GM23248 (cell line): Measurements from ENCODE around the gene EPS8. TPM values are rescaled to one million over a fixed set of nuclear protein-coding genes. Genes with fewer than 3 reads are reported as not detected.

Source experiments
- DNase-seq: peaks from one replicate; pipeline ENCODE4 v3.0.0-alpha.2; 2015
- H2AFZ ChIP-seq: fragments of 200-600 bp; sonication (generic); 2 replicates; pipeline ENCODE4 v1.6.1; 2016; ENCODE audit warnings: antibody characterized with exemption
- H3F3A ChIP-seq: fragments of 200-600 bp; sonication (generic); 2 replicates; pipeline ENCODE4 v1.6.1; 2016; ENCODE audit warnings: mild to moderate bottlenecking, antibody characterized with exemption, mixed run types; ENCODE audit not compliant: insufficient read depth
- H3K27ac ChIP-seq: fragments of 200-600 bp; sonication (generic); 2 replicates; pipeline ENCODE4 v1.5.1; 2016; ENCODE audit warnings: mild to moderate bottlenecking
- H3K27me3 ChIP-seq: fragments of 200-600 bp; sonication (generic); replicated peaks from 2 replicates; pipeline ENCODE4 v1.6.1; 2016; ENCODE audit warnings: mild to moderate bottlenecking; ENCODE audit not compliant: insufficient read depth
- H3K36me3 ChIP-seq: fragments of 200-600 bp; sonication (generic); 2 replicates; pipeline ENCODE4 v1.6.1; 2016; ENCODE audit warnings: low read depth, mild to moderate bottlenecking
- H3K4me1 ChIP-seq: fragments of 200-600 bp; sonication (generic); 2 replicates; pipeline ENCODE4 v1.6.1; 2016; ENCODE audit warnings: mild to moderate bottlenecking; ENCODE audit not compliant: insufficient read depth
- H3K4me2 ChIP-seq: fragments of 200-600 bp; sonication (generic); one replicate; pipeline ENCODE4 v1.6.1; 2016; ENCODE audit warnings: mild to moderate bottlenecking; ENCODE audit not compliant: unreplicated experiment
- H3K4me3 ChIP-seq: fragments of 200-600 bp; sonication (generic); 2 replicates; pipeline ENCODE4 v1.5.1; 2016; ENCODE audit warnings: mild to moderate bottlenecking
- H3K79me2 ChIP-seq: fragments of 200-600 bp; sonication (generic); 2 replicates; pipeline ENCODE4 v1.6.1; 2016; ENCODE audit warnings: mild to moderate bottlenecking; ENCODE audit not compliant: insufficient read depth
- H3K9ac ChIP-seq: fragments of 200-600 bp; sonication (generic); 2 replicates; pipeline ENCODE4 v1.6.1; 2016; ENCODE audit warnings: mild to moderate bottlenecking
- H3K9me2 ChIP-seq: fragments of 200-600 bp; sonication (generic); 2 replicates; pipeline ENCODE4 v1.6.1; 2016; ENCODE audit warnings: mixed run types, mild to moderate bottlenecking, moderate library complexity; ENCODE audit not compliant: insufficient read depth
- H3K9me3 ChIP-seq: fragments of 200-600 bp; sonication (generic); one replicate; pipeline ENCODE4 v1.6.1; 2017; ENCODE audit warnings: low read depth
- H4K20me1 ChIP-seq: fragments of 200-600 bp; sonication (generic); 2 replicates; pipeline ENCODE4 v1.6.0; 2016; ENCODE audit not compliant: insufficient read depth
- EZH2 ChIP-seq: fragments of 200-600 bp; sonication (generic); IDR thresholded peaks from 2 replicates; pipeline ENCODE4 v1.6.1; 2018; ENCODE audit warnings: antibody characterized with exemption, mild to moderate bottlenecking; ENCODE audit not compliant: insufficient read depth, poor library complexity, severe bottlenecking
- EZH2phosphoT487 ChIP-seq: fragments of 200-600 bp; sonication (generic); IDR thresholded peaks from 2 replicates; pipeline ENCODE4 v1.6.1; 2018; ENCODE audit warnings: antibody characterized with exemption, moderate library complexity, mild to moderate bottlenecking, low read depth; ENCODE audit not compliant: insufficient read depth
- WGBS, 2 experiments: methylation state at CpG; one replicate each; pipeline ENCODE4 v1.1.6; 2015 to 2017; ENCODE audit warnings: low lambda C conversion rate in 2 of 2, low coverage in 1 of 2; ENCODE audit errors: missing lambda C conversion rate in 2 of 2; 5-methylcytosine and 5-hydroxymethylcytosine counted together
- in situ Hi-C: fragments of 300-500 bp; cut with MboI; formaldehyde crosslinking; loops from 2 replicates; pipeline ENCODE4 v1.15.0; 2020
- polyA plus RNA-seq: library from polyadenylated mRNA; unstranded; fragments of >200 nt; fragmentation: Nextera tagmentation; extraction: Ambion mirVana; gene quantifications from 2 replicates; pipeline ENCODE4 v1.2.1, GENCODE V29; 2016
- total RNA-seq: library from RNA; depleted of rRNA; stranded (reverse); fragments of >200 nt; shearing (Covaris generic); gene quantifications from 2 replicates; pipeline ENCODE4 v1.2.3, GENCODE V29; 2014

EPS8 gene
- total and polyA plus RNA-seq, 2 experiments from 2014 or later: 103 to 107 TPM

- Histone ChIP-seq H3K9me2 (no peaks in the 10 kb centered on the region), H3K4me3 (no peak overlapping the region), H3K9ac (no peak overlapping the region), H3F3A (no peaks in the 10 kb centered on the region), H3K9me3 (no peaks in the 10 kb centered on the region), H3K36me3 (no peaks in the 10 kb centered on the region), H4K20me1 (no peaks in the 10 kb centered on the region), H3K27ac (no peak overlapping the region), H2AFZ (no peak overlapping the region), H3K4me2 (no peak overlapping the region), H3K4me1 (no peaks in the 10 kb centered on the region), H3K79me2 (no peaks in the 10 kb centered on the region), H3K27me3 (no peaks in the 10 kb centered on the region)
- DNase-seq: no peak
- no peak for TF ChIP-seq EZH2phosphoT487
- TF ChIP-seq EZH2: no peak
- in situ Hi-C loops: no loop called here
- WGBS, 2 experiments: 91 to 96% methylated on average over 3 of the region's 3 CpGs
These were observed 34.4 kb upstream of the EPS8 start for GRCh38 chr12:15823360-15824128.

- TF ChIP-seq EZH2phosphoT487 (no peak), EZH2 (no peak)
- H3K79me2 ChIP-seq: no peaks in the 10 kb centered on the region
- H4K20me1 ChIP-seq: no peaks in the 10 kb centered on the region
- H3K4me3 ChIP-seq: no peak overlapping the region
- no peak overlapping the region for H3K9ac ChIP-seq
- no peak overlapping the region for H3K4me2 ChIP-seq
- H3K27ac ChIP-seq: no peak overlapping the region
- no peaks in the 10 kb centered on the region for H3K27me3 ChIP-seq
- no peaks in the 10 kb centered on the region for H3K36me3 ChIP-seq
- no peak overlapping the region for H2AFZ ChIP-seq
- no peak for DNase-seq
- no peaks in the 10 kb centered on the region for H3K9me3 ChIP-seq
- H3K4me1 ChIP-seq: no peaks in the 10 kb centered on the region
- in situ Hi-C loops: no loop called here
- no peaks in the 10 kb centered on the region for H3F3A ChIP-seq
- WGBS, 2 experiments: 64 to 69% methylated on average over 3 of the region's 3 CpGs
- H3K9me2 ChIP-seq: no peaks in the 10 kb centered on the region
These were observed 30.7 kb upstream of the EPS8 start for GRCh38 chr12:15819644-15820437.

DNA sequence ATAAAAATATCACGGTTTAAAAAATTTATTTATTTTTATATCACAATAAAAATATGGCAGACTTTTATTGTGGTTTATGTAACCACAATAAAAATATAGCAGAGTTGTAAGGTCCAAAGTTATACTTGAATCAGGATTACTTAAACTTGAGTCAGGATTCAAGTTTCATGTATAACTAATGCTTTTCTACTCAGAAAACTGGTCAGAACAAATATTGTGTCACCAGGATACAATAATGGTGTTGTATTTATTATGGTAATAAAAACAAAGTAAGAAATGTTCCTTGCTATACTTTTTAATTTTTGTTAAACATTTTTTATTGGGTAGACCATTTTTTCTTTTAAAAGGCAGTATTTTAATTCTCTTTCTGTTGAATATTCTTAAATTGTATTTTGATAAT, 29.2 kb upstream of the EPS8 start:
- in situ Hi-C loops: no loop called here
- Histone ChIP-seq H3K36me3 (no peaks in the 10 kb centered on the region), H3K4me3 (no peak overlapping the region), H3K9me3 (no peaks in the 10 kb centered on the region), H2AFZ (no peak overlapping the region), H3K27me3 (no peaks in the 10 kb centered on the region), H3K4me2 (no peak overlapping the region), H4K20me1 (no peaks in the 10 kb centered on the region), H3K4me1 (no peaks in the 10 kb centered on the region), H3K9ac (no peak overlapping the region), H3K9me2 (no peaks in the 10 kb centered on the region), H3K27ac (no peak overlapping the region), H3F3A (no peaks in the 10 kb centered on the region), H3K79me2 (no peaks in the 10 kb centered on the region)
- no peak for DNase-seq
- WGBS, 2 experiments: 88 to 97% methylated on average over 1 of the region's 1 CpG
- no peak for TF ChIP-seq EZH2phosphoT487
- no peak for TF ChIP-seq EZH2

DNA sequence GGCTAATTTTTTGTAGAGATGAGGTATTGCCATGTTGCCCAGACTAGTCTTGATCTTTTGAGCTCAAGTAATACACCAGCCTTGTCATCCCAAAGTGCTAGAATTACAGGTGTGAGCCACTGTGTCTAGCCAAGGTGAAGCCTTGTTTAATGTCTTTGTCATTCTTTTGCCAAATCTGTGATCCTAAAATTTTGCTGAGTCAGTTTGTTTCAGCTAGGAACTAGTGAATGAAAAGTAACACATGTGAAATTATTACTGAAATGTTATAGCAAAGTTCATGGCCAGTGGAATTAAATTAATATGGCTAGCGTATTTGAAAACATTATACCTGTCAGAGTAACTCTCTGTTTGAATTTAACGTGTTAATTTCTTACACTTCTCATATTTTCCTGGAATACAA, 26.5 kb upstream of the EPS8 start:
- 84 to 86% methylated on average over 2 of the region's 2 CpGs for WGBS, 2 experiments

More for the DNA sequence above, 26.5 kb upstream of the EPS8 start:
- no peak for DNase-seq
- H3K4me1 ChIP-seq: no peaks in the 10 kb centered on the region
- H3K9me3 ChIP-seq: no peaks in the 10 kb centered on the region
- no peak overlapping the region for H3K27ac ChIP-seq
- H3K4me3 ChIP-seq: no peak overlapping the region
- no peak for TF ChIP-seq EZH2
- no peaks in the 10 kb centered on the region for H3K79me2 ChIP-seq
- H3K4me2 ChIP-seq: no peak overlapping the region
- H2AFZ ChIP-seq: no peak overlapping the region
- H3K27me3 ChIP-seq: no peaks in the 10 kb centered on the region
- H3K9me2 ChIP-seq: no peaks in the 10 kb centered on the region
- in situ Hi-C loops: no loop called here
- H4K20me1 ChIP-seq: no peaks in the 10 kb centered on the region
- no peaks in the 10 kb centered on the region for H3F3A ChIP-seq
- no peak overlapping the region for H3K9ac ChIP-seq
- no peaks in the 10 kb centered on the region for H3K36me3 ChIP-seq
